Body of pancreas (tissue), 4 donors: Measurements from ENCODE around the gene ANP32A. TPM values are rescaled to one million over a fixed set of nuclear protein-coding genes. Genes with fewer than 3 reads are reported as not detected.
A peak's percentile ranks its signal among the peaks of the same experiment; 100 is the strongest.

Experiments
- ATAC-seq: fragments of 150-250 bp; one replicate; pipeline ENCODE4 v1.9.1; 2016
- DNase-seq, 4 donors: peaks; one replicate each; pipeline ENCODE4 v3.0.0-alpha.2; 2019
- H3K27ac ChIP-seq, 4 donors: fragments of 200-600 bp; sonication (generic); 1 replicate in 3 of 4; 2 replicates in 1 of 4; pipeline versions ENCODE4 v1.5.1 to v1.6.1; 2016 to 2019; ENCODE audit warnings: mild to moderate bottlenecking in 1 of 4, mixed read lengths in 1 of 4, moderate library complexity in 1 of 4
- H3K27me3 ChIP-seq, 2 donors: fragments of 200-600 bp; sonication (generic); one replicate each; pipeline ENCODE4 v1.6.0; 2016; ENCODE audit warnings: mild to moderate bottlenecking in 1 of 2
- H3K36me3 ChIP-seq, 2 donors: fragments of 200-600 bp; sonication (generic); replicated peaks in 1 of 2; 2 replicates each; pipeline ENCODE4 v1.5.1; 2016; ENCODE audit warnings: low read depth in 2 of 2; ENCODE audit not compliant: insufficient read depth in 1 of 2
- H3K4me1 ChIP-seq: fragments of 200-600 bp; sonication (generic); one replicate; pipeline ENCODE4 v1.6.0; 2016
- H3K4me3 ChIP-seq, 2 donors: fragments of 200-600 bp; sonication (generic); 1 replicate in 1 of 2; 2 replicates in 1 of 2; pipeline ENCODE4 v1.5.1; 2016 to 2019
- H3K9me3 ChIP-seq, 3 donors: fragments of 200-600 bp; sonication (generic); 1 replicate in 2 of 3; 2 replicates in 1 of 3; pipeline ENCODE4 v1.5.1; 2016
- CTCF ChIP-seq, 7 experiments: fragments of 450-650 bp in 4 of 7; fragments of 200-600 bp in 3 of 7; sonication (generic) in 3 of 7; IDR thresholded peaks; one replicate each; pipeline ENCODE4 v1.5.1; 2016 to 2019; ENCODE audit warnings: antibody characterized with exemption in 7 of 7
- POLR2A ChIP-seq, 3 donors: fragments of 450-650 bp; IDR thresholded peaks; one replicate each; pipeline ENCODE4 v1.6.1; 2016; ENCODE audit warnings: antibody characterized with exemption in 3 of 3, mild to moderate bottlenecking in 2 of 3
- WGBS, 2 donors: methylation state at CpG; one replicate each; pipeline ENCODE4 v1.1.5; 2017; 5-methylcytosine and 5-hydroxymethylcytosine counted together
- intact Hi-C: fragments of 100-400 bp; cut with DNase I; formaldehyde crosslinking; loops from one replicate; pipeline ENCODE4 v1.15.1; 2023
- total RNA-seq, 2 donors: library from RNA; depleted of rRNA; stranded (reverse); fragments of >200 nt; gene quantifications; one replicate each; pipeline ENCODE4 v1.1.0, GENCODE V29; 2016

The ANP32A gene
- total RNA-seq, 2 donors from 2014 or later = 27.7 to 37.4 TPM

DNA sequence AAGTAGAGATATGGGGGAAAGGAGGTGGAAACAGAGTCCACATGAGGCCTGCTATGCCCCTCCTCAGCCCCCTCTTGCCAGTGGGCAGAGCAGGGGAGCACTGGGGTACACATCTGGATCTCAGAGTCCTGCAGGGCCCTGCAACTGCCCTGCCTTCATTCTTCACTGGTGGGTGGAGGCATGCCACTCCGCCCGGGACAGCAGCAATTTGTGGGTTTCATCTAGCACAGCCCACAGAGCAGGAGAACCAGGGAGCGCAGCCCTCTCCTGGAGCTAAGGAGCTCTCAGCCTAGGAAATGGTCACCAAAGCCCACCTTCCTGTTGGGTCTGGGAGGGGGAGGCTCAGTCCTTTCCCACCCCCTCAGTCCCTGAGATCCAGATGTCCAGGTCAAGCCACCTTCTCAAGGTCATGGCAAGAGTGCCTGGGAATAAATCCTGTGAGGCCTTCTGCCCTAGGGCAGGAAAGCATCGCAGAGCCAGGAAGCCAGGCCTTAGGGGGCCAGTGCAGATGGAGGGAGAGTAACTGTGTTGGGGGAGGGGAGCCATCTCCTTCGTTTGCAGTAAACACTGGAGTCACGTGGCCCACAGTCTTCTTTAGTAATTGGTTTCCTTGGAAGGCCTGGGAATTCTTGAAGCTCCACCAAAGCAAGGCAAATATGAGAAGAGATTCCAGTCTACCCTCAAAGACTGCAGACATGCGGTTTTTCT, 31.0 kb downstream of the ANP32A start:
- Histone ChIP-seq H3K36me3 (no peaks in the 10 kb centered on the region), H3K4me1 (peaks cover 76% of the 10 kb centered on the region), H3K27me3 (no peaks in the 10 kb centered on the region), H3K9me3 (no peaks in the 10 kb centered on the region), H3K27ac (peak overlapping the region; percentile 28 to 64 (median 60)), H3K4me3 (no peak overlapping the region)
- WGBS, 2 donors = 39 to 52% methylated on average over 4 to 7 of the region's 7 CpGs
- TF ChIP-seq CTCF (IDR thresholded peaks at IDR 0.05) (no peak), POLR2A (IDR thresholded peaks at IDR 0.05) (no peak)
- peak in 3 of 4 donors; percentile 29 to 31 (median 30) for DNase-seq
- intact Hi-C loops = loop anchor here (10.0 kb wide), 1 partner anchor 85 kb away; no protein-coding TSS in a partner anchor
- ATAC-seq = no peak

DNA sequence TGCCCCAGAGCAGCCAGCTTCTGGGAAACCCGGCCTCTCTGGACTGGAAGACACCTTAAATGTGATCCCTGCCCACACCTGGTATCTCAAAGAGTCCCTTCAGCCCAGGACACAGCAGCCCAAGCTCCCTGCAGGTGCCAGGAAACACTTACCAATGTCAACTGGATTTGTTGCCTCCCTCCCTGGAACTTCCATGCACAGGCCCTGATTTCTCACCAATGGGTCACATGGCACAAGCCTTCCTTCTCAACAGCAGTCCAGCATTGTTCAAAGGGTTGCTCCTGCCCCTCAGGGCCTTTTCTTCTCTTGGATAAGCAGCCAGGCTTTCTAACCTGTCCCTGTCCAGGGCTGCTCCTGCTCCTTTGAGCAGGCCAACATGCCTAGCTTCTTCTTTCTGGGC, 31.6 kb downstream of the ANP32A start:
- intact Hi-C loops = loop anchor here (10.0 kb wide), 1 partner anchor 86 kb away; no protein-coding TSS in a partner anchor
- ATAC-seq = no peak
- H3K27ac ChIP-seq = peak overlapping the region; percentile 28 to 64 (median 60)
- no peaks in the 10 kb centered on the region for H3K36me3 ChIP-seq
- H3K4me1 ChIP-seq = peaks cover 70% of the 10 kb centered on the region
- DNase-seq = peak in 3 of 4 donors; percentile 45 to 50 (median 46)
- no peaks in the 10 kb centered on the region for H3K9me3 ChIP-seq
- no peak for TF ChIP-seq POLR2A (IDR thresholded peaks at IDR 0.05)
- TF ChIP-seq CTCF (IDR thresholded peaks at IDR 0.05) = no peak
- WGBS, 2 donors = 40 to 71% methylated on average over 1 of the region's 1 CpG
- no peak overlapping the region for H3K4me3 ChIP-seq
- H3K27me3 ChIP-seq = no peaks in the 10 kb centered on the region

- Histone ChIP-seq H3K4me1 (peaks cover 61% of the 10 kb centered on the region), H3K36me3 (no peaks in the 10 kb centered on the region), H3K4me3 (no peak overlapping the region), H3K27ac (peak overlapping the region in 3 of 4 donors; percentile 9 to 64 (median 33)), H3K9me3 (no peaks in the 10 kb centered on the region), H3K27me3 (no peaks in the 10 kb centered on the region)
- TF ChIP-seq CTCF (IDR thresholded peaks at IDR 0.05) (no peak), POLR2A (IDR thresholded peaks at IDR 0.05) (no peak)
- DNase-seq = no peak
- 93 to 96% methylated on average over 5 to 8 of the region's 8 CpGs for WGBS, 2 donors
- intact Hi-C loops = loop anchor here (10.0 kb wide), 1 partner anchor 87 kb away; no protein-coding TSS in a partner anchor
- no peak for ATAC-seq
These were observed 32.5 kb downstream of the ANP32A start for GRCh38 chr15:68788264-68788624.

- Histone ChIP-seq H3K27ac (peak overlapping the region; percentile 9 to 64 (median 26)), H3K9me3 (no peaks in the 10 kb centered on the region), H3K4me3 (no peak overlapping the region), H3K36me3 (no peaks in the 10 kb centered on the region), H3K27me3 (no peaks in the 10 kb centered on the region), H3K4me1 (peaks cover 56% of the 10 kb centered on the region)
- DNase-seq = peak in 1 of 4 donors; percentile 45
- WGBS, 2 donors = 32 to 51% methylated on average over 15 to 17 of the region's 17 CpGs
- ATAC-seq = no peak
- TF ChIP-seq POLR2A (IDR thresholded peaks at IDR 0.05) (no peak), CTCF (IDR thresholded peaks at IDR 0.05) (no peak)
- intact Hi-C loops = loop anchor here (10.0 kb wide), 1 partner anchor 87 kb away; no protein-coding TSS in a partner anchor
These were observed 33.0 kb downstream of the ANP32A start for GRCh38 chr15:68787609-68788263.
